Kidney (tissue), 22 donors: ENCODE data around the gene CDX2. TPM values are rescaled to one million over a fixed set of nuclear protein-coding genes. Genes with fewer than 3 reads are reported as not detected.

Experiments
- DNase-seq, 5 donors: peaks; one replicate each; pipeline ENCODE4 v3.0.0-alpha.2; 2013 to 2020
- FAIRE-seq: peaks from 2 replicates; lab custom pipeline; 2012; peaks lifted over from hg19 to GRCh38; lab: Jason Lieb, UNC
- H3K27ac ChIP-seq, 2 donors: one replicate each; pipeline ENCODE4 v1.7.0; 2013; ENCODE audit warnings: low read depth in 2 of 2, low read length in 2 of 2, inconsistent platforms in 1 of 2
- H3K27me3 ChIP-seq: one replicate; pipeline ENCODE4 v1.7.1; 2013; ENCODE audit warnings: low read length, inconsistent platforms; ENCODE audit not compliant: control insufficient read depth, insufficient read depth
- H3K36me3 ChIP-seq, 3 donors: one replicate each; pipeline versions ENCODE4 v1.7.0 to v1.7.1; 2013; ENCODE audit warnings: low read length in 3 of 3, control low read depth in 1 of 3, inconsistent platforms in 1 of 3; ENCODE audit not compliant: insufficient read depth in 3 of 3, control insufficient read depth in 2 of 3
- H3K4me1 ChIP-seq, 3 donors: one replicate each; pipeline versions ENCODE4 v1.7.0 to v1.7.1; 2013; ENCODE audit warnings: low read length in 3 of 3, inconsistent platforms in 1 of 3, low read depth in 1 of 3; ENCODE audit not compliant: control insufficient read depth in 2 of 3, insufficient read depth in 2 of 3
- H3K4me3 ChIP-seq, 3 donors: one replicate each; pipeline versions ENCODE4 v1.7.0 to v1.8.1; 2013; ENCODE audit warnings: low read length in 3 of 3, control low read depth in 1 of 3, inconsistent platforms in 1 of 3
- H3K9ac ChIP-seq, 3 donors: one replicate each; pipeline versions ENCODE4 v1.7.0 to v1.7.1; 2013; ENCODE audit warnings: low read length in 3 of 3, control low read depth in 1 of 3, inconsistent platforms in 1 of 3
- H3K9me3 ChIP-seq, 3 donors: one replicate each; pipeline versions ENCODE4 v1.7.0 to v1.7.1; 2013; ENCODE audit warnings: low read length in 3 of 3, control low read depth in 1 of 3, inconsistent platforms in 1 of 3; ENCODE audit not compliant: control insufficient read depth in 2 of 3, insufficient read depth in 1 of 3
- CTCF ChIP-seq: IDR thresholded peaks from 3 replicates; pipeline ENCODE4 v1.5.1; 2012; ENCODE audit warnings: mild to moderate bottlenecking, moderate library complexity, borderline replicate concordance; ENCODE audit not compliant: insufficient read depth; ENCODE audit errors: extremely low read depth
- intact Hi-C: fragments of 100-400 bp; cut with DNase I; formaldehyde crosslinking; loops from one replicate; pipeline ENCODE4 v1.11.1; 2022
- long read RNA-seq, 10 donors: library from polyadenylated mRNA in 1 of 10; unstranded in 1 of 10; transcript quantifications; one replicate each; pipeline ENCODE4 v2.0.0 and lab custom pipeline, GENCODE V29; 2021 to 2026
- polyA plus RNA-seq: library from polyadenylated mRNA; stranded (reverse); fragments of 350-450 nt; fragmentation: Illumina TruSeq; extraction: RNeasy Lipid Tissue Mini Kit (QIAGEN cat#74804); gene quantifications from one replicate; pipeline ENCODE4 v1.2.3, GENCODE V29; 2014; ENCODE audit warnings: low read depth, low replicate concordance; ENCODE audit not compliant: insufficient read depth
- total RNA-seq: library from RNA; stranded (reverse); fragmentation: NEBNext Ultra II Directional; extraction: Animal tissue kit (Norgen Biotek cat#: 25700); gene quantifications from one replicate; pipeline ENCODE4 v1.2.1, GENCODE V29; 2021
- donor health status: control.
- donor health status: control.
- donor health status: control.
- donor health status: control.
- donor health status: control.
- donor health status: DM: yes; HTN: yes; CAD: no.
- donor health status: Normal renal cell carcinoma (clear cell type).

The CDX2 gene
- total RNA-seq (not detected), polyA plus RNA-seq (not detected)
- long read RNA-seq, donor 1 = 0 reads
- long read RNA-seq, donor 2 = 0 reads
- long read RNA-seq, donor 3 = 0 reads
- long read RNA-seq, donor 4 = 0 reads
- long read RNA-seq, donor 5 = 0 reads
- long read RNA-seq, donor 6 = 0 reads
- long read RNA-seq, donor 7 = 0 reads
- long read RNA-seq, donor 8 = 0 reads
- long read RNA-seq, donor 9 = 0 reads
- long read RNA-seq, donor 10 = 0 reads

GRCh38 chr13:27969082-27969865, at the start of gene CDX2:
Gene CDX2, minus strand, starts transcription at chr13:27969315. Its CDS starts 309 bp downstream, at chr13:27969006.
- intact Hi-C loops = no loop called here
- DNase-seq (no peak), FAIRE-seq (no peak)
- no peak for TF ChIP-seq CTCF
- H3K27ac ChIP-seq = no peak within 1 kb of the TSS
- no peak within 1 kb of the TSS for H3K4me3 ChIP-seq
- no peaks in the 10 kb centered on the region for H3K36me3 ChIP-seq
- H3K27me3 ChIP-seq = peaks cover 74% of the 10 kb centered on the region
- H3K4me1 ChIP-seq = no peaks in the 10 kb centered on the region
- no peaks in the 10 kb centered on the region for H3K9me3 ChIP-seq
- no peak within 1 kb of the TSS for H3K9ac ChIP-seq

GRCh38 chr13:28014301-28014700, 45.2 kb upstream of the CDX2 start:
- Histone ChIP-seq H3K36me3 (no peaks in the 10 kb centered on the region), H3K9ac (no peak overlapping the region), H3K27me3 (no peaks in the 10 kb centered on the region), H3K4me3 (no peak overlapping the region), H3K9me3 (no peaks in the 10 kb centered on the region), H3K27ac (no peak overlapping the region), H3K4me1 (no peaks in the 10 kb centered on the region)
- no peak for FAIRE-seq
- DNase-seq = no peak
- intact Hi-C loops = no loop called here
- TF ChIP-seq CTCF = no peak

- H3K27me3 ChIP-seq = no peaks in the 10 kb centered on the region
- H3K9me3 ChIP-seq = no peaks in the 10 kb centered on the region
- H3K27ac ChIP-seq = no peak overlapping the region
- no peak for TF ChIP-seq CTCF
- no peaks in the 10 kb centered on the region for H3K4me1 ChIP-seq
- H3K4me3 ChIP-seq = no peak overlapping the region
- no peak for FAIRE-seq
- H3K9ac ChIP-seq = no peak overlapping the region
- intact Hi-C loops = no loop called here
- no peaks in the 10 kb centered on the region for H3K36me3 ChIP-seq
- no peak for DNase-seq
These were observed 44.4 kb upstream of the CDX2 start for GRCh38 chr13:28013482-28013881.
